OCI-LY3 (cell line): Measurements from ENCODE around the gene BIRC5.

Experiments
- H2AFZ ChIP-seq: fragments of 200-600, 300-600 bp; shearing (Covaris generic); 2 replicates; pipeline ENCODE4 v1.6.0; 2014; ENCODE audit warnings: antibody characterized with exemption, low read depth, low read length
- H3K27ac ChIP-seq: fragments of 200-600, 300-600 bp; sonication (generic); 2 replicates; pipeline ENCODE4 v1.5.1; 2014; ENCODE audit warnings: mild to moderate bottlenecking, low read length, moderate library complexity, mixed read lengths
- H3K27me3 ChIP-seq: fragments of 200-600, 300-600 bp; sonication (generic); 2 replicates; pipeline ENCODE4 v1.6.1; 2014; ENCODE audit warnings: low read depth, low read length, mixed read lengths
- H3K36me3 ChIP-seq: fragments of 200-600, 300-600 bp; sonication (generic); replicated peaks from 2 replicates; pipeline ENCODE3; 2014; ENCODE audit warnings: low read depth, low read length, mixed read lengths
- H3K4me1 ChIP-seq: fragments of 300-600, 200-600 bp; sonication (generic); 2 replicates; pipeline ENCODE4 v1.6.1; 2014; ENCODE audit warnings: low read length, mixed read lengths
- H3K4me2 ChIP-seq: fragments of 200-600, 300-600 bp; sonication (generic); 2 replicates; pipeline ENCODE4 v1.6.1; 2014; ENCODE audit warnings: low read length, mixed read lengths
- H3K4me3 ChIP-seq: fragments of 300-600, 200-600 bp; sonication (generic); 2 replicates; pipeline ENCODE4 v1.5.1; 2014; ENCODE audit warnings: antibody characterized with exemption, mild to moderate bottlenecking, low read length, moderate library complexity
- H3K79me2 ChIP-seq: fragments of 300-600, 200-600 bp; shearing (Covaris generic); 2 replicates; pipeline ENCODE4 v1.6.1; 2014; ENCODE audit warnings: mild to moderate bottlenecking, low read length, mixed read lengths
- H3K9ac ChIP-seq: fragments of 300-600, 200-600 bp; shearing (Covaris generic); 2 replicates; pipeline ENCODE4 v1.6.0; 2014; ENCODE audit warnings: mild to moderate bottlenecking, low read length, moderate library complexity
- H3K9me3 ChIP-seq: fragments of 200-600, 300-600 bp; shearing (Covaris generic); 2 replicates; pipeline ENCODE4 v1.6.1; 2014; ENCODE audit warnings: low read length, mixed read lengths; ENCODE audit not compliant: insufficient read depth
- H4K20me1 ChIP-seq: fragments of 200-600, 300-600 bp; sonication (generic); 2 replicates; pipeline ENCODE4 v1.6.1; 2016; ENCODE audit warnings: low read length, mixed read lengths; ENCODE audit not compliant: insufficient read depth
- CTCF ChIP-seq: fragments of 200-600, 300-600 bp; sonication (generic); IDR thresholded peaks from 2 replicates; pipeline ENCODE4 v1.5.1; 2014; ENCODE audit warnings: antibody characterized with exemption, low read length, low read depth
- EZH2phosphoT487 ChIP-seq: fragments of 200-600 bp; shearing (Covaris generic); IDR thresholded peaks from 2 replicates; pipeline ENCODE4 v1.6.1; 2018; ENCODE audit warnings: antibody characterized with exemption, mixed run types, low read depth

Gene BIRC5

GRCh38 chr17:78224231-78225087 is 10.4 kb downstream of the BIRC5 start:
- no peaks in the 10 kb centered on the region for H4K20me1 ChIP-seq
- peaks cover 40% of the 10 kb centered on the region for H3K36me3 ChIP-seq
- TF ChIP-seq CTCF (no peak), EZH2phosphoT487 (no peak)
- H3K27me3 ChIP-seq = no peaks in the 10 kb centered on the region; the same call in 1 of the 2 replicates
- no peak overlapping the region for H3K27ac ChIP-seq
- no peak overlapping the region for H3K4me3 ChIP-seq
- no peak overlapping the region for H3K4me2 ChIP-seq
- peaks cover 9% of the 10 kb centered on the region for H3K4me1 ChIP-seq
- no peaks in the 10 kb centered on the region for H3K9me3 ChIP-seq
- no peaks in the 10 kb centered on the region for H3K79me2 ChIP-seq
- H3K9ac ChIP-seq = no peak overlapping the region
- no peak overlapping the region for H2AFZ ChIP-seq

DNA sequence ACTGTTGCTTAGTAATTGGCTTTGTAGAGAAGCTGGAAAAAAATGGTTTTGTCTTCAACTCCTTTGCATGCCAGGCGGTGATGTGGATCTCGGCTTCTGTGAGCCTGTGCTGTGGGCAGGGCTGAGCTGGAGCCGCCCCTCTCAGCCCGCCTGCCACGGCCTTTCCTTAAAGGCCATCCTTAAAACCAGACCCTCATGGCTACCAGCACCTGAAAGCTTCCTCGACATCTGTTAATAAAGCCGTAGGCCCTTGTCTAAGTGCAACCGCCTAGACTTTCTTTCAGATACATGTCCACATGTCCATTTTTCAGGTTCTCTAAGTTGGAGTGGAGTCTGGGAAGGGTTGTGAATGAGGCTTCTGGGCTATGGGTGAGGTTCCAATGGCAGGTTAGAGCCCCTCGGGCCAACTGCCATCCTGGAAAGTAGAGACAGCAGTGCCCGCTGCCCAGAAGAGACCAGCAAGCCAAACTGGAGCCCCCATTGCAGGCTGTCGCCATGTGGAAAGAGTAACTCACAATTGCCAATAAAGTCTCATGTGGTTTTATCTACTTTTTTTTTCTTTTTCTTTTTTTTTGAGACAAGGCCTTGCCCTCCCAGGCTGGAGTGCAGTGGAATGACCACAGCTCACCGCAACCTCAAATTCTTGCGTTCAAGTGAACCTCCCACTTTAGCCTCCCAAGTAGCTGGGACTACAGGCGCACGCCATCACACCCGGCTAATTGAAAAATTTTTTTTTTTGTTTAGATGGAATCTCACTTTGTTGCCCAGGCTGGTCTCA is 11.2 kb downstream of the BIRC5 start:
- Histone ChIP-seq H3K9ac (no peak overlapping the region), H2AFZ (no peak overlapping the region), H3K4me2 (no peak overlapping the region), H3K79me2 (no peaks in the 10 kb centered on the region), H3K27ac (no peak overlapping the region), H3K4me1 (peaks cover 10% of the 10 kb centered on the region), H3K4me3 (no peak overlapping the region), H4K20me1 (no peaks in the 10 kb centered on the region), H3K9me3 (no peaks in the 10 kb centered on the region), H3K36me3 (peaks cover 36% of the 10 kb centered on the region), H3K27me3 (no peaks in the 10 kb centered on the region; the same call in 1 of the 2 replicates)
- TF ChIP-seq CTCF = no peak
- TF ChIP-seq EZH2phosphoT487 = no peak

GRCh38 chr17:78226055-78226758 is 12.2 kb downstream of the BIRC5 start:
- no peak overlapping the region for H3K4me2 ChIP-seq
- no peak overlapping the region for H2AFZ ChIP-seq
- no peak overlapping the region for H3K27ac ChIP-seq
- H3K4me3 ChIP-seq = no peak overlapping the region
- H4K20me1 ChIP-seq = no peaks in the 10 kb centered on the region
- H3K4me1 ChIP-seq = peaks cover 18% of the 10 kb centered on the region
- TF ChIP-seq CTCF (no peak), EZH2phosphoT487 (no peak)
- peaks cover 7% of the 10 kb centered on the region; the same call in 1 of the 2 replicates for H3K27me3 ChIP-seq
- H3K36me3 ChIP-seq = peaks cover 32% of the 10 kb centered on the region
- no peaks in the 10 kb centered on the region for H3K79me2 ChIP-seq
- H3K9ac ChIP-seq = no peak overlapping the region
- no peaks in the 10 kb centered on the region for H3K9me3 ChIP-seq
